Islet of Langerhans (tissue), 1 donor: Measurements from ENCODE around the gene GNS.
"Not testable (repeated sequence)": the region's sequence is repeated elsewhere in the genome, so short reads cannot be mapped to it uniquely, and the experiment has no call there.

Source experiments
- FAIRE-seq: peaks from one replicate; lab custom pipeline; 2011; peaks lifted over from hg19 to GRCh38; lab: Jason Lieb, UNC

The GNS gene

GRCh38 chr12:64779354-64779974, 20.3 kb upstream of the GNS start:
- FAIRE-seq, result no peak

- FAIRE-seq, result not testable (repeated sequence)
These were observed 16.0 kb upstream of the GNS start for GRCh38 chr12:64775147-64775736.

DNA sequence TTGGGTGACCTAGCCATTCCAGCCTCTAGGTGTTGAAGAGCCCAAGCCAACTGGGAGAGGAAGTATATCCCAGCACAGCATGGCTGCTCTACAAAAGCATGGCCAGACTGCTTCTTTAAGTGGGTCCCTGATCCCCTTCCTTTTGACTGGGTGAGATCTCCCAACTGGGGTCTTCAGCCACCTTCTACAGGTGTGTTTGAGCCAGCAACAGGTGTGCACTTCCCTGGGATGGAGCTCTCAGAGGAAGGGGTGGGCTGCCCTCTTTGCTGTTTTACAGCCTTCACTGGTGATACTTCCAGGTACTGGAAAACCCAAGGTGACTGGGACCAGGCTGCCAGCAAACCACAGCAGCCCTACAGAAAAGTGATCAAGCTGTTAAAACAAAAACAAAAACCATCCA, 14.2 kb upstream of the GNS start:
- FAIRE-seq, result no peak

GRCh38 chr12:64767495-64767894, 8.3 kb upstream of the GNS start:
- no peak for FAIRE-seq

GRCh38 chr12:64760808-64761573, 1.8 kb upstream of the GNS start:
- FAIRE-seq, result no peak

DNA sequence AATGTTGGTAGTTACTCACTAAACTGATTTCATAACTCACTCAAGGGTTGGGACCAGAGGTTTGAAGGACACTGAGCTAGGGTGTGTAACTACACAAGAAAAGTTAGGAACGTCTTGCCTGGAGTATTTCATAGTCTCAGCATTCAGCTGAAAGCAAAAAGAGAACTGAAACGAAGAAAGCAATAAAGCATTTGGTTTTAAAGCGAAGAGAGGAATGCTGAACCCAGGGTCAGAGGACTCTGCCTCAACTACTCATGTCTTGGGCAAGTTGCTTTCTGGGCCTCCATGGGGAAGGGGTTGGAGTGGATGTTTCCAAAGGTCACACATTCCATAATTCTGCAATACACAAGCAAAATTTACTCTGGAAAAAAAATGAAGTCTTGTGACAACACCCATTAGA, 1.4 kb downstream of the GNS start:
- no peak for FAIRE-seq

DNA sequence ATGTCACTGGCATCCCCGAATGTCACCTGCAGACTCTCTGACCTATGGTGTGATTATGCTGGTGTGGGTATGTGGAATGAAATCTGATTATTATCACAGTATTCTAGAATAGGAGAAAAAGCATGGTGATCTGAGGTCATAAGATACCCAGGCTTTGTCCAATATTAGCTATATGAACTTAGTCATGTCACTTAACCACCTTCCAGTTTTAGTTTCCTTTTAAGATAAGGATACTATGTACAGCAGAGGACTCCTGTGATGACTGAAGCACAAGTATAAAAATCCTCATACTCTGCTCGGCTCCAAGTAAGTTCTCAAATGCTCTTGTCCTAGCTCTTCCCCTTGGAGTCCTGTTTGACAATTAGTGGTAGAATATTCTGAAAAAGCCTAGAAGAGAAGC, 2.8 kb downstream of the GNS start:
- no peak for FAIRE-seq

- no peak for FAIRE-seq
These were observed 5.8 kb downstream of the GNS start for GRCh38 chr12:64753427-64753826.

GRCh38 chr12:64752833-64753238, 6.4 kb downstream of the GNS start:
- FAIRE-seq, result no peak

- no peak for FAIRE-seq
These were observed 7.2 kb downstream of the GNS start for GRCh38 chr12:64752032-64752431.

- no peak for FAIRE-seq
These were observed 9.6 kb downstream of the GNS start for GRCh38 chr12:64749461-64750200.

GRCh38 chr12:64747695-64748094, 11.5 kb downstream of the GNS start:
- no peak for FAIRE-seq

GRCh38 chr12:64746663-64747062, 12.5 kb downstream of the GNS start:
- no peak for FAIRE-seq

- FAIRE-seq, result no peak
These were observed 13.2 kb downstream of the GNS start for GRCh38 chr12:64745980-64746379.

- FAIRE-seq, result no peak
These were observed 13.9 kb downstream of the GNS start for GRCh38 chr12:64745259-64745807.

GRCh38 chr12:64744422-64745258, 14.6 kb downstream of the GNS start:
- FAIRE-seq, result peak; percentile 86

DNA sequence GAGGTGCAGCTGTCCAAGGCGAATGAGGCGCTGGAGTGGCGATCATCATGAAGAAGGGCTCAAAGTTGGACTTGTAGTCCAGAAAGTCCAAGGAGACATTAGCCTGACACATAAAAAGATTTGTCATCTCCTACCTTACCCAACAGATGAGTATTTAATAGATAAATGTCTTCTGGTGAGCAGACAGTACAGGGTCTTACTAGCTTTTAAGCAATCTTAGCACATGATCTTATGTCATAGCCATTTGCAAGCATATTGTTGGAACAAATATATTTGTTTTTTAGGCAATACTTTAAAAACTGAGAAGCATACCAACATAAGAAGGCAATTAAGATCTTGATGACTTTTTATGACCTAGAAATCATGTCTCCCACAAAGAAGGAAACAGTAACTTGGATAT, 16.0 kb downstream of the GNS start:
- FAIRE-seq, result no peak

- no peak for FAIRE-seq
These were observed 16.8 kb downstream of the GNS start for GRCh38 chr12:64742416-64742815.

DNA sequence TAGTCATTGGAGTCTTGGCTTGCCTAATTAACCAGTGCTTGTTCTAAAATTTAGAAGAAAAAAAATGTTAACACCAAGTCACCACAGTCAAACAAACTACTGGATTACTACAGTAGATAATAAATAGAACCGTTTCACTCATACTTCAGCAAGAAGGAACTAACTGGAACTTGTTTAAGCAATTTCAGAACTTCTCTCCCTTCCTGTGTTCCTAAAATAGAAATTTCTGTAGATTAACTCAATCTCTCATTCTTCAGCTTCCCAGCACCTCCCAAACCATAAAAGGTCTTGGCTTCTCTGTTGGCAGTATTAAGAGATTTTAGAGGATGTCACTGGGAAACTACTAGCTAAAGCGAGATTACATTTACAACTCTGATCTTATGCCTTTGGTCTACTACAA, 18.6 kb downstream of the GNS start:
- FAIRE-seq, result no peak

GRCh38 chr12:64739778-64740177, 19.4 kb downstream of the GNS start:
- FAIRE-seq, result no peak

- no peak for FAIRE-seq
These were observed 21.7 kb downstream of the GNS start for GRCh38 chr12:64737539-64737938.

- FAIRE-seq, result no peak
These were observed 22.4 kb downstream of the GNS start for GRCh38 chr12:64736771-64737170.
